Stimulated activated CD8-positive, alpha-beta memory T cell treated with anti-CD3 and anti-CD28 coated beads, Interleukin-7, amount 100 ng/mL, for 1 hour (primary cell): ENCODE data around the gene PEX14.

Experiments used
- DNase-seq, 2 donors: peaks; one replicate each; pipeline ENCODE4 v3.0.0-alpha.2; 2020; ENCODE audit warnings: low read depth in 2 of 2

The PEX14 gene

DNA sequence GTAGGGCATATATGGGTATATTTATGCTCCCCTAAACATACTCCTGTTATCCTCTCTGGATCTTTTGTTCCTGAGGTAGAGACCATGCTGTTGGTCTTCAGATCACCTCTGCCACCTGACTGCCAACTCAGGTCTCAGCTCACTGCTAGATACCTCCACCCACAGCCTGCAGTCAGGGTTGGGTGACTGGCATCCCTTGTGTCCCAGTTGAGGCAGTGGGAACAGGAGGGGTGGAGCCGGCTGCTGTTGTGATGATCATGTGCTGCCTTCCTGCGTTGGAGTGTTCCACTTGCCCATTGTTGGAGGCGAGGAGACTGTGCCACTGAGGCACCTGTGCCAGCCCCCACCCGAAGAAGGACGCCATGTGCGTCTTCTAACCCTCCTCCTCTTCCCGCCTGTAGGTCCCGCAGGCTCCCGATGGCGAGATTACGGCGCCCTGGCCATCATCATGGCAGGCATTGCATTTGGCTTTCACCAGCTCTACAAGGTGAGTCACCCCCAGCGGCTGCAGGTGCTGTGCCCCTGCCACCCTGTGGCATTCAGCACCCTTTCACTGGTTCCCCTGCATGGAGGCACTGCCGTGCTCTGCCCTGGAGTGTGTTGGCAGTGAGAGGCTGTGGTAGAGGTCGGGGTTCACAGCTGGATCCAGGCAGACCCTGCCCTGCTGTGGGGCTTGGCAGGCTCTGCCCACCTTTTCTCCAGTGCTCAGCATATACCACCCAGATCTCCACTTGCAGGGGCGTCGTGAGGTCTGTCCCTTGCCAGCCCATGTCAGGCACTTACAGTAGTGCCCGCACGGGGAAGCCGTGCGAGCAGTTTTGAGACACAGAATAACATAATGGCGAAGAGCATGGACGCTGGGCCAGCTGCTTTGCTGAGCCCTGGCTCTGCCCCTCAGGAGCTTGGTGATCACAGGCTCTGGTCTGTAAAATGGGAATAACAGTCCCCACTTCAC, 143.5 kb downstream of the PEX14 start:
- no peak for DNase-seq

DNA sequence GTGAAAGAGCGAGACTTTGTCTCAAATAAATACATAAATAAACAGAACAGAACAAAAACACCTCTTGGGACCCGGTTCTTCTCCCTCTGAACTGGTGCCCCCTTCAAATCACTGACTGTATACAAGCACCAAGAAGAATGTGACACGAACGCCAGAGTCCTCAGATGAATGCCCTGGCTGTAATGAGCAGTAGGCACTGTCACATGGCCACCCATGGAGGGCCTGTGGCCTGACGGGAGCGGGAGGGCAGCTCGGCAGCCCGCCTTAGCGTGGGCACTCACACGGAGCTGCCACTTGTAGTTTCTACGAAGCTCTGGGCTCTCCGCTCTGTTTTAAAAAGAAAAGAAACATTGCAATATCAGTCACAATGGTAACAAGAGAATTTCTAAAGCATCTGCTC, 146.0 kb downstream of the PEX14 start:
- no peak for DNase-seq

- no peak for DNase-seq
Measured at GRCh38 chr1:10621906-10622305, 147.2 kb downstream of the PEX14 start.

- DNase-seq = no peak
Measured at GRCh38 chr1:10622910-10623685, 148.3 kb downstream of the PEX14 start.

- DNase-seq = no peak
Measured at GRCh38 chr1:10623686-10624145, 149.0 kb downstream of the PEX14 start.

DNA sequence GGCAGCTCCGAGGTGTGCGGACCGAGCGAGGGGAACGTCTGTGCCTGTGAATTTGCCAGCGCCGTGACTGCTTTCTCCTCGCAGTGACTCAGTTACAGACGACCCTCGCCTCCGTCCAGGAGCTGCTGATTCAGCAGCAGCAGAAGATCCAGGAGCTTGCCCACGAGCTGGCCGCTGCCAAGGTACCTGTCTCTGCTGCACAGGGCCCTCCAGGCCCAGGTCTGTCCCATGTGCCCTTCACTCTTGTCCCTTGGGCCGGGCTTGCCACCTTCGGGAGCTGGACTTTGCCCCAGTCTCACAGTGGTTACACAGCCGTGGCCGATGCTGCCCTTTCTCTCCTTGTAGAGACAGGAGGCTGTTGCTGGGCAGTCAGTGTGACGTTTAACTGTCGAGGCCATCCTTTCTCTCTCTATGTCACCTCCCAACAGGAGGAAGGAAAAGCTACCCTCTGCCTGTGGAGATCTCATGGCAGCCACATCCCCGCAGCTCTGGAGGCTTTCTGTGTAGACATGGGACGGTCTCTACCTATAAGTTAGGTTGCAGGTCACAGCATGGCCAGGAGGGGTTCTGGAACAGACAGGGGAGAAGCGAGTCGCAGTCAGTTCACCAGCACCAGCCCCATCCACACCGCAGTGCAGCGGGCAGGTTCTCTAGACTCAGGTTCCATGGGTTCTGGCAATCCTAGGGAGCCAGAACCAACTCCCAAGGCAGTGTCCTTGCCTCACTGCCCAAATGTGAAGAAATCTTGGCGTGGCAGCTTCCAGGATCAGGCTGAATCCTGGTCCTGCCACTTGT, 149.7 kb downstream of the PEX14 start:
- no peak for DNase-seq

- DNase-seq = no peak
Measured at GRCh38 chr1:10625076-10625475, 150.3 kb downstream of the PEX14 start.

DNA sequence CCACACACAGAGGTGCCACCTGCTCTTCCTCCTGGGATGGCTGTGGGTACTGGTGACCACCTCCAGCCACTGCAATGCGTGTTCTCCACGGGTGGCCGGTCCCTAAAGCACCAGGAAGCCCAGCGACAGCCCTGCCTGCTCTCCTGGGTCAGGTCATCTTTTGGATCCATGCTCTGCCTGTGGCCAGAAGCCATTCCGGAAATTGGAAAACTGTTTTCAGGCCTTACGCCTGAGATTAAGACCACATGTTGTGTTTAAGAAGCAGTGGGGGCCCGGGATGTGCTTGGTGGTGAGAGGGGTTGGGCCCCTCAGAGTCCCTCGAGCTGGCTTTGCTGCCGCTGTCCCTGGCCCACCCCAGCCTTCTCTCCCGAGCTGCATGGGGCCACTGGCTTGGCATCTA, 150.8 kb downstream of the PEX14 start:
- no peak for DNase-seq

DNA sequence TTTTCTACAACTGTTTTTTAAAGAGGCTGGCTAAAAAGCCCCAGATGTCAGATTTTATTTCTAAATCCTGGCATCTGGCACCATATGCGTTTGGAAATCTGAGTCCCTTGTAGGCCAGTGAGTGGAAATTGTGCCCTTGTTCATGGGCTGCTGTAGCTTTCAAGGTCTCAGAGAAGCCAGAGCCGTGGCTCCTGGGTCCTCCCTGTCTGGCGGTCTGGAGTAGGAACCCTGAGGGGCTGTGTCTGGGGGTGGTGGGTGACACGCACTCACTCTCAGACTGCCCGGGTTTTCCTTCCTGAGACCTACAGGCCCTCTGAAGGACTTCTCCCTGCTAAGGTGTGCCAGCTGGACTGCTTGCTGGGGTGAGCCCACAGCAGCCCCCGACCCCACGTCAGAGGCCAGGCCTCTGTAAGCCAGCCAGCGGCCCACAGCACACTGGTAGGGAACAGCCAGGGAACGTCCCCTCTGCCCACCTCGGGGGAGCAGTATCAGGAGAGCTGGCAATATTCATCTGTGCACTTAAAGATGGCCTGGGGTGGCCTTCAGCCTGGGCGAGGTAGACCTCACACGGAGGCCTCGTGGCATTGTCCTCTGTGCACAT, 151.5 kb downstream of the PEX14 start:
- no peak for DNase-seq

- DNase-seq = no peak
Measured at GRCh38 chr1:10626791-10627410, 152.2 kb downstream of the PEX14 start.

GRCh38 chr1:10628685-10629084, 153.9 kb downstream of the PEX14 start:
- no peak for DNase-seq

DNA sequence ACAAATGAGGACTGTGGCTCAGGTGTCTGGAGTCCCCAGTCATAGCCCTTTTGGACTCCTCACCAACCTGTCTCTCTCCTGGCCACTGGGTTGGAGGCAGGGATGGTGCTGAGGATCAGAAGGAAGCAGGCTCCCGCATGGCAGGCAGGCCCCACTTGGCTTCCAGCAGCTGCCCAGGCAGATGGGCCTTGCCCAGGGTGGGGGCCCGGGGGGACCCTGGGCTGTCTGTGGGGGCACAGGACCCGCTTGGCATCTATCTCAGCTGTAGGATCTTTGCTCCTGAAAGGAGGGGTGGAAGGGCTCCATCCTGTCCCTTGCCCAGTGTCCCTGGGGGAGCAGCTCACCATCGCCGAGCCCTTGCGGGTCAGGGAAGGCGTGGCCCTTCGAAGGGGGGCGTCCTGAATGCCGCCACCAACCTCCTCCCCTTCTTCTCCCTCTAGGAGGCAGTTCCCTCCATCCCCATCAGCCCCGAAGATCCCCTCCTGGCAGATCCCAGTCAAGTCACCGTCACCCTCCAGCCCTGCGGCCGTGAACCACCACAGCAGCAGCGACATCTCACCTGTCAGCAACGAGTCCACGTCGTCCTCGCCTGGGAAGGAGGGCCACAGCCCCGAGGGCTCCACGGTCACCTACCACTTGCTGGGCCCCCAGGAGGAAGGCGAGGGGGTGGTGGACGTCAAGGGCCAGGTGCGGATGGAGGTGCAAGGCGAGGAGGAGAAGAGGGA, 154.5 kb downstream of the PEX14 start:
- no peak for DNase-seq

GRCh38 chr1:10629816-10630571, 155.2 kb downstream of the PEX14 start:
- no peak for DNase-seq

DNA sequence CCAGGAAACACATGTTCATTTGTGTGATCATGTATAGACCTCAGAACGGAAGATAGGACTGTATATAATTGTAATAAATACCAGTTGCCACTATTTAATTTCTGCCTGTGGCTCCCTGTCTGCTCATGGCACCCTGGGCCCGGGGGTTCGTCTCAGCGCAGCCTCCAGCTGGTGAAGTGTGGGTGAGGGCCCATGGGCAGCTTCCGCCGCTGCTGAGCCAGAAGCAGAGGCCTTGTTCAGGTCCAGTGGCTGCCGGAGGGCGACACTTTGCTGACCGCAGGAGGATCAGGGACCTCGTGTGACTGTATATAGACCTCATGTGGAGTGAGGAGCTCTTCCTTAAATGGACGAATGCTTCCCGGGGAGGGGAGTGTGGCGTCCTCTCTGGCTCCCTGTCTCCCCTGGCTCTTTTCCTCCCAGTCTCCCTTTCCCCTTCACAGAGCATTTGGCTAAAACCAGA, 155.9 kb downstream of the PEX14 start:
- no peak for DNase-seq

DNA sequence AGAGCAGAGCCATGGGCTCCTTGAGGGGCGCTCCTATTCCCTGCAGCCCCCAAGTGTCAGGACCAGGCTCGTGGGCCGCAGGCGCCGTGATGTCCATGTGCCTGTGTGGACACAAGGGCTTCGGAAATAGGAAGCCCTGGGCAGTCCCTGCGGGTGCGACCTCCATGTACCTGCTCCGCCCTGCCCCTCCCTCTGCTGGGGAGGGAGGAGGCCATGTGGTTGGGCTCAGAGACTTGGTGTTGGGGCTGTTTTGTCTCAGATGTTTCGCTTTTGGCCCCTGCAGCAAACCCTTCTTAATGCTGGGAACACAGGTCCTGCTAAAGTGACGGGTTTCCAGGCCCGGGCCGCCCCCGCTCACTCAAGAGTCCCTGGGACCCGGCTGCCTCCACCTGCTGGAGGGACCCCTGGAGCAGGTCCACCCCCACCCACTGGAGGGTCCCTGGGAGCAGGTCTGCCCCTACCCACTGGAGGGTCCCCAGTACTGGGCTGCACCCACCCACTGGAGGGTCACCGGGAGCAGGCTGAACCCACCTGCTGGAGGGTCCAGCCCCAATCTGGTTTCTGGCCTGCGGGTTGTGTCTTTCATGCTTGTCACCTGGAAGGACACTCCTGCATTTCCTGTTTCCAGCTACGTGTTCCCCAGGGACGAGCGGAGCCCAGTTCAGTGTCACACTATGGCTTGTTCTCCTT, 156.5 kb downstream of the PEX14 start:
- no peak for DNase-seq

DNA sequence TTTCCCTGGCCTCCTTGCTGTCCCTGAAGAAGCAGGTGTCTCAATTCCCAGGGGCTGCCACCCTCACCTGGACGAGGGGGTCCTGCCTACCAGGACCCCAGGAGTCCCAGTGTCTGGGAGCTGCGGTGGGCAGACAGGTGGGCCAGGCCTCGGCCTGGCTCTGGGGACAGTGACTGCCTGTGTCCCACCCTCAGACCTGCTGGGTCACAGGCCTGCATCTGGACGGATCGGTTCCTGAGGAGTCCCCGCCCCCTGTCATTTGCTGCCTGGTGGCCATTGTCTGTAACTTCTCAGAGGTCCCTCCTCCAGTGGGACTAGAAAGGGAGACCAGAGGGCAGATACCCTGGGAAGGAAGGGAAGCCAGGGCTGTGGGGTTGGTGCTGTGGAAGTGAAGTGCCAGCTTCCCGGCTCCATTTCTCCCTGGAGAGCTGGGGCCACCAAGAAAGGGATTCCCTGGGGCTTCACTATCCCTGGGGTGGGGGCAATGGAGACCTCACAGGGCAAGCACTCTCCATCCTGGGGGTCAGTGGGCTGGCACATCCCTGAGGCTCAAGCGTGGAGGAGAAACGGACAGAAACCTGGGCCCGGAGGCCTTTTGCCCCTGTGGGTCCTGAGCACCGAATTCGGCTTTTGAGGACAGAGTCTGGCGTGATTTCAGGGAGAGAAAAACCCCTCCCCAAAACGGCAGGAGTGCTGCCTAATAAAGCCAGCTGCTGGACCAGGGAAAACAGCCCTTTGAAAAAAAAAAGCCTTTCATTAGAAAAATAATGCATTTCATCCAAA, 157.3 kb downstream of the PEX14 start:
- DNase-seq = no peak

GRCh38 chr1:10632691-10633090, 157.9 kb downstream of the PEX14 start:
- DNase-seq = no peak

GRCh38 chr1:10633416-10633815, 158.7 kb downstream of the PEX14 start:
- no peak for DNase-seq
